IMR-90 (cell line): ENCODE data around the gene SGK1.

ENCODE experiments used
- BHLHE40 ChIP-seq: fragments of 150-350 bp; IDR thresholded peaks from 2 replicates; pipeline ENCODE4 v1.6.1; 2016; ENCODE audit warnings: mild to moderate bottlenecking, low read depth, low read length
- MAFK ChIP-seq: IDR thresholded peaks from 2 replicates; pipeline ENCODE4 v1.6.1; 2012; ENCODE audit warnings: low read depth, low read length, improper control_type of control experiment
- MXI1 ChIP-seq: IDR thresholded peaks from 2 replicates; pipeline ENCODE4 v1.6.1; 2012; ENCODE audit warnings: low read depth, mild to moderate bottlenecking, low read length, moderate library complexity, borderline replicate concordance
- RAD21 ChIP-seq: IDR thresholded peaks from 2 replicates; pipeline ENCODE4 v1.6.1; 2012; ENCODE audit warnings: low read length, improper control_type of control experiment
- RCOR1 ChIP-seq: IDR thresholded peaks from 2 replicates; pipeline ENCODE4 v1.6.1; 2012; ENCODE audit warnings: mild to moderate bottlenecking, low read length, improper control_type of control experiment; ENCODE audit not compliant: insufficient replicate concordance
- RFX5 ChIP-seq: IDR thresholded peaks from 2 replicates; pipeline ENCODE4 v1.8.0; 2012; ENCODE audit warnings: low read depth, mild to moderate bottlenecking, low read length, moderate library complexity
- TF ChIP-seq, protein P1 (sequence below): conservative IDR thresholded peaks from 2 replicates; pipeline ENCODE4 v1.5.1; 2012; ENCODE audit warnings: mild to moderate bottlenecking, low read depth, low read length, improper control_type of control experiment

DNA sequence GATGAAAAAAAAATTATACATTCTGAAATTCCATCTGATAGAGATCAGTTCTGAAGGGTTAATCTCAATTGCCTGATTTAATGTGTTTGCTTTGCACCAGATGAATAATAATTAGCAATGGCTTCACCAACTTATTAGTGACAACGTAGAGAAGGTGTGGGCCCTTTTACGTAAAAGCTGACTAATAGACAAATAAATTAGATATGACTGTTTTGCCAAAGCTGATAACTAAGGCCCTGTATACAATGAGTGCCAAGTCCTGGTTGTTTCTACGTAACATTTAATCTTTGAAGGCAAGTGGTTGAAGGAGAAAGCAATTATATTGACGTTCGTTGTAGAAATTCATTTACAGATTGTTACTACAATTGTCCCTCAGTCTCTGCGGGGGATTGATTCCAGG, 10.8 kb downstream of the SGK1 start:
- TF ChIP-seq RCOR1 (no peak), MAFK (no peak), RAD21 (no peak), RFX5 (no peak), BHLHE40 (no peak), MXI1 (no peak)
- TF ChIP-seq, protein P1, sequence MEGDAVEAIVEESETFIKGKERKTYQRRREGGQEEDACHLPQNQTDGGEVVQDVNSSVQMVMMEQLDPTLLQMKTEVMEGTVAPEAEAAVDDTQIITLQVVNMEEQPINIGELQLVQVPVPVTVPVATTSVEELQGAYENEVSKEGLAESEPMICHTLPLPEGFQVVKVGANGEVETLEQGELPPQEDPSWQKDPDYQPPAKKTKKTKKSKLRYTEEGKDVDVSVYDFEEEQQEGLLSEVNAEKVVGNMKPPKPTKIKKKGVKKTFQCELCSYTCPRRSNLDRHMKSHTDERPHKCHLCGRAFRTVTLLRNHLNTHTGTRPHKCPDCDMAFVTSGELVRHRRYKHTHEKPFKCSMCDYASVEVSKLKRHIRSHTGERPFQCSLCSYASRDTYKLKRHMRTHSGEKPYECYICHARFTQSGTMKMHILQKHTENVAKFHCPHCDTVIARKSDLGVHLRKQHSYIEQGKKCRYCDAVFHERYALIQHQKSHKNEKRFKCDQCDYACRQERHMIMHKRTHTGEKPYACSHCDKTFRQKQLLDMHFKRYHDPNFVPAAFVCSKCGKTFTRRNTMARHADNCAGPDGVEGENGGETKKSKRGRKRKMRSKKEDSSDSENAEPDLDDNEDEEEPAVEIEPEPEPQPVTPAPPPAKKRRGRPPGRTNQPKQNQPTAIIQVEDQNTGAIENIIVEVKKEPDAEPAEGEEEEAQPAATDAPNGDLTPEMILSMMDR = no peak
